IPS DF 19.7 (cell line): ENCODE data around the gene KCNH2.

ENCODE experiments used
- DNase-seq: peaks from one replicate; pipeline ENCODE4 v3.0.0-alpha.2; 2013; ENCODE audit warnings: low read depth, low spot score

KCNH2 gene

GRCh38 chr7:150904011-150904909 lies 73.9 kb downstream of the KCNH2 start:
- DNase-seq: no peak

DNA sequence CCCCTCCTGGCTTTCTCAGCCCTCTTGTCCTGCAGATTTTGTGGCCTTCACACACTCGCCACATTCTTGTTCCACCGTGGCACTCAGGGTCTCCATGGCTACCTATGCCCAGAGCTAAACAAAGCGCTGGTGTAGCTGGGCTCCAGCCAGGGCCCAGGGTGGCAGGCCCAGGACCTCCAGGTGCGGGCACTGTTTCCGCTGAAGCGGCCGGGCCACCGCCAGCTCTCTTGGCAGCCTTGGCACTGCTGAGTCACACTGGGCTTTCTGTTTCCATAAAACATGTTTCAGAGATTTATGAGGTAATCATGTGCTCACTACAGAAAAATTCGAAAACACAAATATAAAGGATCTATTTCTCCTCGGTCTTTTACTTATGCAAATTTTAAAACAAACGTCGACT lies 74.5 kb downstream of the KCNH2 start:
- DNase-seq: no peak

GRCh38 chr7:150902078-150903033 lies 75.8 kb downstream of the KCNH2 start:
- DNase-seq: no peak

GRCh38 chr7:150901160-150902035 lies 76.7 kb downstream of the KCNH2 start:
- no peak for DNase-seq

GRCh38 chr7:150900675-150901074 lies 77.4 kb downstream of the KCNH2 start:
- no peak for DNase-seq

DNA sequence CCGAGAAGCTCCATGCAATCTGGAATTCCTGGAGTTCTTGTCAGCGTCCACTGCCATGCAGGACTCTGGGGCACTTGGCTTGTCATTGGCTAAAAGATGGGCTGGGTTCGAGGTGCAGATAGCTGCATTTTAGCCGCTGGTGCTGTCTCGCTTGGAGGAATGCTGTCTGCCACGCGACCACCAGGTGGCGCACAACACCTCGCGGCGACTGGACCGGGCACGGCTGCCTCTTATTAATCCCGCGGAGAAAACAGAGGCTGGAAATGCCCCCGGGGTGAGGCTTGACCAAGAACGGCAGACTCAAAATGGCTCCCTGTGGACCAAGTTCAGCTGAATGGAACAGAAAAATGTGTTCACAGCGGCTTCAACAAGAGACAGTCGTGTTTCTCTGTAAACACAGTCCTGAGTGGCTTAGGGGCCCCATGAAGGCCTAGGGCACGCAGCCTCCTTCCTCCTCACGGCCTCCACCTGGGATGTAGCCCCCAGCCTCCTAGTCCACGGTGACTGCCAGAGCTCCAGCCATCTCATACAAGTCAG lies 79.6 kb downstream of the KCNH2 start:
- no peak for DNase-seq

- DNase-seq: no peak
Observed at GRCh38 chr7:150897502-150898474, 80.3 kb downstream of the KCNH2 start.

- DNase-seq: no peak
Observed at GRCh38 chr7:150896562-150897209, 81.4 kb downstream of the KCNH2 start.

- no peak for DNase-seq
Observed at GRCh38 chr7:150895809-150896208, 82.3 kb downstream of the KCNH2 start.
